LNCAP (cell line): ENCODE data around the gene COBLL1.

Experiments
- CTCF ChIP-seq: fragments of 450-650 bp; IDR thresholded peaks from 2 replicates; pipeline ENCODE4 v1.5.1; 2017; ENCODE audit warnings: mild to moderate bottlenecking

Gene COBLL1

GRCh38 chr2:164678631-164679149 lies 162.9 kb downstream of the COBLL1 start:
- TF ChIP-seq CTCF: no peak

- no peak for TF ChIP-seq CTCF
Observed at GRCh38 chr2:164677733-164678132, 163.9 kb downstream of the COBLL1 start.

GRCh38 chr2:164677271-164677670 lies 164.4 kb downstream of the COBLL1 start:
- no peak for TF ChIP-seq CTCF

GRCh38 chr2:164675687-164676086 lies 165.9 kb downstream of the COBLL1 start:
- no peak for TF ChIP-seq CTCF

GRCh38 chr2:164675027-164675426 lies 166.6 kb downstream of the COBLL1 start:
- TF ChIP-seq CTCF: no peak

- no peak for TF ChIP-seq CTCF
Observed at GRCh38 chr2:164671664-164672396, 169.8 kb downstream of the COBLL1 start.

- TF ChIP-seq CTCF: no peak
Observed at GRCh38 chr2:164669291-164669690, 172.3 kb downstream of the COBLL1 start.
